Ishikawa (cell line): ENCODE data around the gene TASOR2.

Experiments used
- CEBPB ChIP-seq: IDR thresholded peaks from 2 replicates; pipeline ENCODE4 v1.6.1; 2012
- CREB1 ChIP-seq: IDR thresholded peaks from 2 replicates; pipeline ENCODE4 v1.6.1; 2012; ENCODE audit warnings: low read depth
- EGR1 ChIP-seq: IDR thresholded peaks from 2 replicates; pipeline ENCODE4 v1.6.1; 2012
- EP300 ChIP-seq: IDR thresholded peaks from 2 replicates; pipeline ENCODE4 v1.6.1; 2012; ENCODE audit warnings: borderline replicate concordance
- FOXM1 ChIP-seq: IDR thresholded peaks from 2 replicates; pipeline ENCODE4 v1.6.1; 2012; ENCODE audit warnings: low read depth, borderline replicate concordance
- NFIC ChIP-seq: IDR thresholded peaks from 2 replicates; pipeline ENCODE4 v1.6.1; 2012
- RAD21 ChIP-seq: IDR thresholded peaks from 2 replicates; pipeline ENCODE4 v1.6.1; 2012; ENCODE audit warnings: low read depth
- TAF1 ChIP-seq: IDR thresholded peaks from 2 replicates; pipeline ENCODE4 v1.6.1; 2012; ENCODE audit warnings: low read depth, mild to moderate bottlenecking
- TCF12 ChIP-seq: IDR thresholded peaks from 2 replicates; pipeline ENCODE4 v1.6.1; 2012; ENCODE audit warnings: low read depth
- TEAD4 ChIP-seq: IDR thresholded peaks from 2 replicates; pipeline ENCODE4 v1.6.1; 2012
- YY1 ChIP-seq: IDR thresholded peaks from 2 replicates; pipeline ENCODE4 v1.6.1; 2012; ENCODE audit warnings: low read depth
- TF ChIP-seq, protein P1 (sequence below): IDR thresholded peaks from 2 replicates; pipeline ENCODE4 v1.6.1; 2012
- TF ChIP-seq, protein P2 (sequence below): IDR thresholded peaks from 2 replicates; pipeline ENCODE4 v1.6.1; 2012; ENCODE audit warnings: low read depth, mild to moderate bottlenecking
- TF ChIP-seq, protein P3 (sequence below): IDR thresholded peaks from 2 replicates; pipeline ENCODE4 v1.6.1; 2012

TASOR2 gene

DNA sequence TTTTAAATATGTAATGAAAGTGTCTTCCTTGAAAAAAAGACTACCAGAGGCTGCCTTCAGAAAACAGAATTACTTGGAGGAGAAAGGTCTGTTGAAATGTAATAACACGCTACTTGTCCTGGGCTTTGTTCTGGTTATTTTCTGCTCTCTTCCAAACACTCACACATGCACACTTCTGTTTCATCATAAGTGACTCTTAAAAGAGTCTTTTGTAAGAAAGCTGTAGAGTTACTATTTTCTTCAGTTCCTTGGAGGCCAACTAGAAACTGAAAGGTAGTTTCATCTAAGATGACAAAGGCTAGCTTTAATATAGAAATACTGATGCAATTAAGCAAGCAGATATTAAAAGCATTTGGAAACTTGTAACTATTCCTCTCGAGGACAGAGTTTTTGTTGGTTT is 39.1 kb downstream of the TASOR2 start:
- TF ChIP-seq, protein P1, sequence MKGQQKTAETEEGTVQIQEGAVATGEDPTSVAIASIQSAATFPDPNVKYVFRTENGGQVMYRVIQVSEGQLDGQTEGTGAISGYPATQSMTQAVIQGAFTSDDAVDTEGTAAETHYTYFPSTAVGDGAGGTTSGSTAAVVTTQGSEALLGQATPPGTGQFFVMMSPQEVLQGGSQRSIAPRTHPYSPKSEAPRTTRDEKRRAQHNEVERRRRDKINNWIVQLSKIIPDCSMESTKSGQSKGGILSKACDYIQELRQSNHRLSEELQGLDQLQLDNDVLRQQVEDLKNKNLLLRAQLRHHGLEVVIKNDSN: no peak
- TF ChIP-seq NFIC (no peak), CEBPB (no peak), EP300 (no peak)
- TF ChIP-seq, protein P2, sequence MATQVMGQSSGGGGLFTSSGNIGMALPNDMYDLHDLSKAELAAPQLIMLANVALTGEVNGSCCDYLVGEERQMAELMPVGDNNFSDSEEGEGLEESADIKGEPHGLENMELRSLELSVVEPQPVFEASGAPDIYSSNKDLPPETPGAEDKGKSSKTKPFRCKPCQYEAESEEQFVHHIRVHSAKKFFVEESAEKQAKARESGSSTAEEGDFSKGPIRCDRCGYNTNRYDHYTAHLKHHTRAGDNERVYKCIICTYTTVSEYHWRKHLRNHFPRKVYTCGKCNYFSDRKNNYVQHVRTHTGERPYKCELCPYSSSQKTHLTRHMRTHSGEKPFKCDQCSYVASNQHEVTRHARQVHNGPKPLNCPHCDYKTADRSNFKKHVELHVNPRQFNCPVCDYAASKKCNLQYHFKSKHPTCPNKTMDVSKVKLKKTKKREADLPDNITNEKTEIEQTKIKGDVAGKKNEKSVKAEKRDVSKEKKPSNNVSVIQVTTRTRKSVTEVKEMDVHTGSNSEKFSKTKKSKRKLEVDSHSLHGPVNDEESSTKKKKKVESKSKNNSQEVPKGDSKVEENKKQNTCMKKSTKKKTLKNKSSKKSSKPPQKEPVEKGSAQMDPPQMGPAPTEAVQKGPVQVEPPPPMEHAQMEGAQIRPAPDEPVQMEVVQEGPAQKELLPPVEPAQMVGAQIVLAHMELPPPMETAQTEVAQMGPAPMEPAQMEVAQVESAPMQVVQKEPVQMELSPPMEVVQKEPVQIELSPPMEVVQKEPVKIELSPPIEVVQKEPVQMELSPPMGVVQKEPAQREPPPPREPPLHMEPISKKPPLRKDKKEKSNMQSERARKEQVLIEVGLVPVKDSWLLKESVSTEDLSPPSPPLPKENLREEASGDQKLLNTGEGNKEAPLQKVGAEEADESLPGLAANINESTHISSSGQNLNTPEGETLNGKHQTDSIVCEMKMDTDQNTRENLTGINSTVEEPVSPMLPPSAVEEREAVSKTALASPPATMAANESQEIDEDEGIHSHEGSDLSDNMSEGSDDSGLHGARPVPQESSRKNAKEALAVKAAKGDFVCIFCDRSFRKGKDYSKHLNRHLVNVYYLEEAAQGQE: no peak
- TF ChIP-seq, protein P3, sequence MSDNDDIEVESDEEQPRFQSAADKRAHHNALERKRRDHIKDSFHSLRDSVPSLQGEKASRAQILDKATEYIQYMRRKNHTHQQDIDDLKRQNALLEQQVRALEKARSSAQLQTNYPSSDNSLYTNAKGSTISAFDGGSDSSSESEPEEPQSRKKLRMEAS: no peak

DNA sequence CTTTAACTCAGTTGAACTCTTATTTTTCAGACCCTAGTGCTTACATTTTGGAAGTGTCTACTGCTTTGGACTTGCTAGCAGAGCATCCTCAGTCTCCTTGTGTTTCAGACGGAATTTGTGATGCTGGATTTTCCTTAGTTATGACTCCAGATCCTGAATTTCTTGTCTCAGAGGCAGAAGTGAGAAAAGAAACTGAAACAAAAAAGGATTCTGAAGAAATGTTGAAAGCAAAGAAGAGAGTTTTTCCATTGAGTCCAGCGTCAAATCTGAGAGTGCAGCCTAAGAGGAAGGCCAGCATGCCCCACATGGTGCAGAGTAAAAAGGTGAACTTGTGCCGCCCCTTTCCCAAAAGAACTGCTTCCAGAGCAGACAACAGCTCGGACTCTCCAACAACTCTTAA is 46.1 kb downstream of the TASOR2 start:
- TF ChIP-seq FOXM1 (no peak), TAF1 (no peak), EP300 (no peak), CEBPB (no peak), TEAD4 (no peak), CREB1 (no peak), NFIC (no peak), RAD21 (no peak)
- TF ChIP-seq, protein P1: no peak
- TF ChIP-seq, protein P3: no peak

DNA sequence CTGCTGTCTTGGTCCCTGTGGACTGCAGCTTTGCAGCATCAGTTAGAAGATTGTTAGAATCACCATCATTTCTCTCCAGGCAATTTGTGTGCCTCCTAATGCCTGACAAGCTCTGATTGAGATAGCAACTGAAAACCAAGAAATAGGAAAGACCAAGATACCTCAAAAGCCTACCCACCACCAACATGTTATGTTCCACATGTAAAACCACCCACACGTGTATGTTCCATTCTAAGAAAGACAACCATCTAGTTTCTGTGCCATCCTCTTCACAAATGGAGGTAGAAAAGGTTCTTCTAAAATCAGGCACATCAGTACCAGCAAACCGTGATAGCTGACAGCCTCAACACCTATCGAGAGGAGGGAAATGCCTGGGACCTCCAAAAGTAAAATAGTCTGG is 46.9 kb downstream of the TASOR2 start:
- TF ChIP-seq YY1: no peak
- no peak for TF ChIP-seq RAD21
- TF ChIP-seq, protein P3: no peak
- TF ChIP-seq, protein P1: no peak
- TF ChIP-seq CEBPB: no peak

DNA sequence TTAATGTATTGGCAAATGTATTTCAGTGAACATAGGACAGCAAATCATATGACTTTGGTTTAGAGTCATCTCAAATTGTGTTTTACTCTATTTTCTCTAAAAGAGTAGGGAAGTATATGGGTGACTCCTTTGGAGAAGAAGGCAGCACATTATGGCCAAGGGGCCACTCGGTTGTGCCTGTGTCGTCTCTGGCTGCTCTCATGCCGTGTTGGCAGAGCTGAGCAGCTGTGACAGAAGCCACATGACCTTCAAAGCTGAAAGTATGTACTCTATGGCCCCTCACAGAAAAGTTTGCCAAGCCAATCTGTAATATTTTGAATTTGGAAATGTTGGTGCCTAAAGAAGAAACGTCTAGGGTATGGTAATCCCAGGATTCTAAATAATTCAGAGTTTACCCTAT is 47.5 kb downstream of the TASOR2 start:
- TF ChIP-seq EGR1: no peak
- no peak for TF ChIP-seq FOXM1
- TF ChIP-seq TCF12: no peak
- TF ChIP-seq, protein P2: no peak
- no peak for TF ChIP-seq TAF1
- TF ChIP-seq YY1: no peak
- TF ChIP-seq CEBPB: no peak
- TF ChIP-seq, protein P3: no peak
